WERI-Rb-1 (cell line): ENCODE measurements around the gene CD3E.
"Not testable (repeated sequence)": the region's sequence is repeated elsewhere in the genome, so short reads cannot be mapped to it uniquely, and the experiment has no call there.

Experiments
- DNase-seq: peaks from one replicate; pipeline ENCODE4 v3.0.0-alpha.2; 2020
- H3K27ac ChIP-seq: fragments of 250-450 bp; sonication (Bioruptor Pico); 2 replicates; pipeline ENCODE4 v1.5.1; 2020; ENCODE audit warnings: mild to moderate bottlenecking, moderate library complexity
- H3K27me3 ChIP-seq: fragments of 250-450 bp; sonication (Bioruptor Pico); 2 replicates; pipeline ENCODE4 v1.5.1; 2021; ENCODE audit warnings: mild to moderate bottlenecking, low read depth, moderate library complexity; ENCODE audit not compliant: insufficient read depth, severe bottlenecking
- H3K36me3 ChIP-seq: fragments of 250-450 bp; sonication (Bioruptor Pico); 2 replicates; pipeline ENCODE4 v1.5.1; 2020; ENCODE audit warnings: mild to moderate bottlenecking, moderate library complexity
- H3K4me3 ChIP-seq: 2 replicates; pipeline ENCODE4 v1.5.1; 2011; ENCODE audit warnings: low read depth, mild to moderate bottlenecking, control low read depth, low read length
- H3K9me3 ChIP-seq: fragments of 250-450 bp; sonication (Bioruptor Pico); 2 replicates; pipeline ENCODE4 v1.5.1; 2021; ENCODE audit warnings: mild to moderate bottlenecking, moderate library complexity; ENCODE audit not compliant: severe bottlenecking
- CTCF ChIP-seq: IDR thresholded peaks from 2 replicates; pipeline ENCODE4 v1.5.1; 2011; ENCODE audit warnings: low read depth, mild to moderate bottlenecking, control low read depth, inconsistent platforms, low read length

CD3E gene

GRCh38 chr11:118304227-118304567 is 333 bp upstream of the CD3E start:
- H3K27ac ChIP-seq, result no peak overlapping the region
- H3K9me3 ChIP-seq, result no peaks in the 10 kb centered on the region
- no peak overlapping the region for H3K4me3 ChIP-seq
- H3K27me3 ChIP-seq, result no peaks in the 10 kb centered on the region
- H3K36me3 ChIP-seq, result no peaks in the 10 kb centered on the region
- no peak for DNase-seq
- TF ChIP-seq CTCF, result no peak

- H3K36me3 ChIP-seq, result no peaks in the 10 kb centered on the region
- H3K27me3 ChIP-seq, result no peaks in the 10 kb centered on the region
- DNase-seq, result no peak
- no peaks in the 10 kb centered on the region for H3K9me3 ChIP-seq
- H3K27ac ChIP-seq, result no peak overlapping the region
- no peak for TF ChIP-seq CTCF
- no peak overlapping the region for H3K4me3 ChIP-seq
Observed at GRCh38 chr11:118305726-118306125, 1.2 kb downstream of the CD3E start.

- DNase-seq, result no peak
- Histone ChIP-seq H3K4me3 (no peak overlapping the region), H3K27ac (no peak overlapping the region), H3K27me3 (no peaks in the 10 kb centered on the region), H3K9me3 (no peaks in the 10 kb centered on the region), H3K36me3 (no peaks in the 10 kb centered on the region)
- no peak for TF ChIP-seq CTCF
Observed at GRCh38 chr11:118306556-118306955, 2.0 kb downstream of the CD3E start.

GRCh38 chr11:118308995-118309528 is 4.5 kb downstream of the CD3E start:
- H3K9me3 ChIP-seq, H3K27ac ChIP-seq, H3K4me3 ChIP-seq, H3K27me3 ChIP-seq, DNase-seq, H3K36me3 ChIP-seq: not testable (repeated sequence)

- no peak for DNase-seq
- TF ChIP-seq CTCF, result no peak
- Histone ChIP-seq H3K27me3 (no peaks in the 10 kb centered on the region), H3K9me3 (no peaks in the 10 kb centered on the region), H3K4me3 (no peak overlapping the region), H3K36me3 (no peaks in the 10 kb centered on the region), H3K27ac (no peak overlapping the region)
Observed at GRCh38 chr11:118310271-118310670, 5.7 kb downstream of the CD3E start.

- TF ChIP-seq CTCF, result no peak
- Histone ChIP-seq H3K9me3 (no peaks in the 10 kb centered on the region), H3K27me3 (no peaks in the 10 kb centered on the region), H3K36me3 (no peaks in the 10 kb centered on the region), H3K27ac (no peak overlapping the region), H3K4me3 (no peak overlapping the region)
- DNase-seq, result no peak
Observed at GRCh38 chr11:118310781-118311485, 6.4 kb downstream of the CD3E start.
